ENCODE results near the gene DACH2.

- TF ChIP-seq, protein P1, sequence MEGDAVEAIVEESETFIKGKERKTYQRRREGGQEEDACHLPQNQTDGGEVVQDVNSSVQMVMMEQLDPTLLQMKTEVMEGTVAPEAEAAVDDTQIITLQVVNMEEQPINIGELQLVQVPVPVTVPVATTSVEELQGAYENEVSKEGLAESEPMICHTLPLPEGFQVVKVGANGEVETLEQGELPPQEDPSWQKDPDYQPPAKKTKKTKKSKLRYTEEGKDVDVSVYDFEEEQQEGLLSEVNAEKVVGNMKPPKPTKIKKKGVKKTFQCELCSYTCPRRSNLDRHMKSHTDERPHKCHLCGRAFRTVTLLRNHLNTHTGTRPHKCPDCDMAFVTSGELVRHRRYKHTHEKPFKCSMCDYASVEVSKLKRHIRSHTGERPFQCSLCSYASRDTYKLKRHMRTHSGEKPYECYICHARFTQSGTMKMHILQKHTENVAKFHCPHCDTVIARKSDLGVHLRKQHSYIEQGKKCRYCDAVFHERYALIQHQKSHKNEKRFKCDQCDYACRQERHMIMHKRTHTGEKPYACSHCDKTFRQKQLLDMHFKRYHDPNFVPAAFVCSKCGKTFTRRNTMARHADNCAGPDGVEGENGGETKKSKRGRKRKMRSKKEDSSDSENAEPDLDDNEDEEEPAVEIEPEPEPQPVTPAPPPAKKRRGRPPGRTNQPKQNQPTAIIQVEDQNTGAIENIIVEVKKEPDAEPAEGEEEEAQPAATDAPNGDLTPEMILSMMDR (IDR thresholded peaks at IDR 0.05) = no peak
- TF ChIP-seq POLR2A (IDR thresholded peaks at IDR 0.05) = no peak
Observed at GRCh38 chrX:86171366-86171765, 23.1 kb downstream of the DACH2 start.

All from lower leg skin (tissue), 3 donors.